ENCODE results near the gene C1orf159.

C1orf159 gene

DNA sequence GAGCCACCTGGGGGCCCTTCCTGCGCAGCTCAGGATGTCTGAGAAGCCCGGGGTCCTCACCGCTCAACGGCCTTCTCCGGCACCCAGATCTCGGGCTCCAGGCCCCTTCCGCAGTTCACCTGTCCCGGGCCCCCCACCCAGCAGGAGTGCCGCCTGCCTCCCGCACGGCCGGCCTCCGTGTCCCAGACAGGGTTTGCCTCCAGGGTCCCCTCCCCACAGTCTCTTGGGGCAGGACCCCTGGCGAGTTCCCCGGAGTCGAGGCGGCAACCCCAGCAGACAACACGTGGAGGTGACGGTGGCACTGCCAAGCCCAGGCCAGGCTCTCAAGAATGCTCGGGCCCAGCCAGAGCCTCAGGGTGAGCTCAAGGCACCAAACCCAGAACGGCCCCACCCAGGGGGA is 35.4 kb upstream of the C1orf159 start:
- no peak overlapping the region for H3K27ac ChIP-seq (ENCODE audit: low read depth, low read length)
- H3K9me3 ChIP-seq (ENCODE audit: insufficient read depth, low read length) = peaks cover 10% of the 10 kb centered on the region; the same call in 1 of the 2 replicates
- H3K9ac ChIP-seq (ENCODE audit: low read length) = no peak overlapping the region
- TF ChIP-seq, protein P1, sequence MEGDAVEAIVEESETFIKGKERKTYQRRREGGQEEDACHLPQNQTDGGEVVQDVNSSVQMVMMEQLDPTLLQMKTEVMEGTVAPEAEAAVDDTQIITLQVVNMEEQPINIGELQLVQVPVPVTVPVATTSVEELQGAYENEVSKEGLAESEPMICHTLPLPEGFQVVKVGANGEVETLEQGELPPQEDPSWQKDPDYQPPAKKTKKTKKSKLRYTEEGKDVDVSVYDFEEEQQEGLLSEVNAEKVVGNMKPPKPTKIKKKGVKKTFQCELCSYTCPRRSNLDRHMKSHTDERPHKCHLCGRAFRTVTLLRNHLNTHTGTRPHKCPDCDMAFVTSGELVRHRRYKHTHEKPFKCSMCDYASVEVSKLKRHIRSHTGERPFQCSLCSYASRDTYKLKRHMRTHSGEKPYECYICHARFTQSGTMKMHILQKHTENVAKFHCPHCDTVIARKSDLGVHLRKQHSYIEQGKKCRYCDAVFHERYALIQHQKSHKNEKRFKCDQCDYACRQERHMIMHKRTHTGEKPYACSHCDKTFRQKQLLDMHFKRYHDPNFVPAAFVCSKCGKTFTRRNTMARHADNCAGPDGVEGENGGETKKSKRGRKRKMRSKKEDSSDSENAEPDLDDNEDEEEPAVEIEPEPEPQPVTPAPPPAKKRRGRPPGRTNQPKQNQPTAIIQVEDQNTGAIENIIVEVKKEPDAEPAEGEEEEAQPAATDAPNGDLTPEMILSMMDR (IDR thresholded peaks at IDR 0.05; ENCODE audit: insufficient read depth, low read length, poor library complexity, severe bottlenecking) = no peak
- H3K79me2 ChIP-seq (ENCODE audit: insufficient read depth, low read length) = no peaks in the 10 kb centered on the region
- no peak overlapping the region for H3K4me3 ChIP-seq (ENCODE audit: insufficient read depth, low read length, poor library complexity, severe bottlenecking)
- no peaks in the 10 kb centered on the region for H3K9me2 ChIP-seq (replicated peaks; ENCODE audit: insufficient read depth, low read length)
- H2AFZ ChIP-seq (ENCODE audit: low read depth, low read length, severe bottlenecking) = no peak overlapping the region
- H3K4me2 ChIP-seq (ENCODE audit: low read depth, low read length, poor library complexity, severe bottlenecking) = no peak overlapping the region
- H3K27me3 ChIP-seq (ENCODE audit: low read length) = no peaks in the 10 kb centered on the region
- no peaks in the 10 kb centered on the region for H3K36me3 ChIP-seq (ENCODE audit: low read length)
- H4K20me1 ChIP-seq (ENCODE audit: low read depth, low read length) = no peaks in the 10 kb centered on the region
- no peaks in the 10 kb centered on the region for H3F3A ChIP-seq (ENCODE audit: insufficient read depth)

DNA sequence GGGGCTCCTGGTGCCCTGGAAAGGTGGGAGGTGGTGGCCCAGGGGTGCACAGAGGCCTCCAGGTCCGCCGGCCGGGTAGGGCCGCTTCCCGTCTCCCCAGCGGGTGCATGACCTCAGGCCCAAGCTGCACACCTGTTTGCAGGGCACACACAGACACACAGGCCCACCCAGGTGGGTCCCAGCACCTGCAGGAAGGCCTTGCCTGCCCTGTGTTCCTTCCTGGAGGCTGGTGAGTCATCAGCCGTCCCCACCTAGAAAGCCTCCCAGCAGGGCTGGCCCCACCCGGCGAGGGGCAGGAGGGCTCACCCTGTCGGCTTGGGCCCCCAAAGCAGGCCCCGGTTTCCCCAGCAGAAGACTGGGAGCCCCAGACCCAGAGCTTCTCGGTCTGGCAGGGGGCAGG is 34.2 kb upstream of the C1orf159 start:
- H4K20me1 ChIP-seq (ENCODE audit: low read depth, low read length) = no peaks in the 10 kb centered on the region
- no peak for TF ChIP-seq EZH2phosphoT487 (conservative IDR thresholded peaks at IDR 0.05; ENCODE audit: low read length)
- TF ChIP-seq, protein P1 (IDR thresholded peaks at IDR 0.05; ENCODE audit: insufficient read depth, low read length, poor library complexity, severe bottlenecking) = no peak
- H3K36me3 ChIP-seq (ENCODE audit: low read length) = no peaks in the 10 kb centered on the region
- H3K9me3 ChIP-seq (ENCODE audit: insufficient read depth, low read length) = peaks cover 10% of the 10 kb centered on the region; the same call in 1 of the 2 replicates
- no peak overlapping the region for H2AFZ ChIP-seq (ENCODE audit: low read depth, low read length, severe bottlenecking)
- no peak overlapping the region for H3K4me2 ChIP-seq (ENCODE audit: low read depth, low read length, poor library complexity, severe bottlenecking)
- H3K27me3 ChIP-seq (ENCODE audit: low read length) = no peaks in the 10 kb centered on the region
- no peaks in the 10 kb centered on the region for H3K79me2 ChIP-seq (ENCODE audit: insufficient read depth, low read length)
- H3F3A ChIP-seq (ENCODE audit: insufficient read depth) = no peaks in the 10 kb centered on the region
- H3K9ac ChIP-seq (ENCODE audit: low read length) = no peak overlapping the region
- no peak overlapping the region for H3K4me3 ChIP-seq (ENCODE audit: insufficient read depth, low read length, poor library complexity, severe bottlenecking)
- no peaks in the 10 kb centered on the region for H3K9me2 ChIP-seq (replicated peaks; ENCODE audit: insufficient read depth, low read length)
- H3K27ac ChIP-seq (ENCODE audit: low read depth, low read length) = no peak overlapping the region

DNA sequence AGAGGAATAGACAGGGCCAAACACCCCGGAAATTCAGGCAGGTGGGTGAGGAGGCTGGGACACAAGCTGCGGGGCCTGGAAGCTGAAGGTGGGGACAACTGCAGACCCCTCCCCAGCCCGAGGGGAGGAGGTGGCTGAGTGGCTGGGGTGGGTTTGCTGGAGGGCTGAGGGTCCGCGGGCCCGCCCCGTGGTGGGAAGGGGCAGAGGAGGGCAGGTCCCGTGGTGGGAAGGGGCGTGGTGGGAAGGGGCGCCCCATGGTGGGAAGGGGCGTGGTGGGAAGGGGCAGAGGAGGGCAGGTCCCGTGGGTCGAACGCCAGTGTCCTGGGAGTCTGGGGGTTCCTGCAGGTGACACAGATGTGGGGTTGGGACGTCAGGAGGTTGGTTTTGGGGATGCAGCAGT is 33.5 kb upstream of the C1orf159 start:
- Histone ChIP-seq H3K27me3 (ENCODE audit: low read length) (no peaks in the 10 kb centered on the region), H3K4me2 (ENCODE audit: low read depth, low read length, poor library complexity, severe bottlenecking) (no peak overlapping the region)

More for the DNA sequence above, 33.5 kb upstream of the C1orf159 start:
- no peaks in the 10 kb centered on the region for H3F3A ChIP-seq (ENCODE audit: insufficient read depth)
- no peak overlapping the region for H3K27ac ChIP-seq (ENCODE audit: low read depth, low read length)
- H2AFZ ChIP-seq (ENCODE audit: low read depth, low read length, severe bottlenecking) = no peak overlapping the region
- no peak overlapping the region for H3K9ac ChIP-seq (ENCODE audit: low read length)
- H3K79me2 ChIP-seq (ENCODE audit: insufficient read depth, low read length) = no peaks in the 10 kb centered on the region
- no peaks in the 10 kb centered on the region for H4K20me1 ChIP-seq (ENCODE audit: low read depth, low read length)
- no peaks in the 10 kb centered on the region for H3K9me2 ChIP-seq (replicated peaks; ENCODE audit: insufficient read depth, low read length)
- H3K4me3 ChIP-seq (ENCODE audit: insufficient read depth, low read length, poor library complexity, severe bottlenecking) = no peak overlapping the region
- peaks cover 10% of the 10 kb centered on the region; the same call in 1 of the 2 replicates for H3K9me3 ChIP-seq (ENCODE audit: insufficient read depth, low read length)
- no peaks in the 10 kb centered on the region for H3K36me3 ChIP-seq (ENCODE audit: low read length)
- TF ChIP-seq, protein P1 (IDR thresholded peaks at IDR 0.05; ENCODE audit: insufficient read depth, low read length, poor library complexity, severe bottlenecking) = no peak
- no peak for TF ChIP-seq EZH2phosphoT487 (conservative IDR thresholded peaks at IDR 0.05; ENCODE audit: low read length)
